Esophagus (tissue), 2 donors: ENCODE results near the gene RAB31. TPM values are rescaled to one million over a fixed set of nuclear protein-coding genes. Genes with fewer than 3 reads are reported as not detected.

Experiments used
- H3K27ac ChIP-seq, 2 donors: one replicate each; pipeline ENCODE4 v1.5.1; 2013; ENCODE audit warnings: low read depth in 2 of 2, mild to moderate bottlenecking in 2 of 2, inconsistent platforms in 1 of 2, low read length in 1 of 2, moderate library complexity in 1 of 2
- H3K27me3 ChIP-seq, 2 donors: one replicate each; pipeline ENCODE4 v1.6.1; 2013; ENCODE audit warnings: low read length in 2 of 2, control low read depth in 1 of 2, mild to moderate bottlenecking in 1 of 2; ENCODE audit not compliant: insufficient read depth in 2 of 2, control insufficient read depth in 1 of 2
- H3K36me3 ChIP-seq, 2 donors: one replicate each; pipeline ENCODE4 v1.6.1; 2013; ENCODE audit warnings: low read length in 1 of 2; ENCODE audit not compliant: control insufficient read depth in 2 of 2, insufficient read depth in 2 of 2
- H3K4me1 ChIP-seq, 2 donors: one replicate each; pipeline ENCODE4 v1.6.1; 2013; ENCODE audit warnings: low read length in 1 of 2; ENCODE audit not compliant: control insufficient read depth in 2 of 2, insufficient read depth in 2 of 2
- H3K4me3 ChIP-seq, 2 donors: one replicate each; pipeline ENCODE4 v1.5.1; 2013; ENCODE audit warnings: low read length in 2 of 2, mild to moderate bottlenecking in 2 of 2, low read depth in 1 of 2, moderate library complexity in 1 of 2
- H3K9me3 ChIP-seq, 2 donors: one replicate each; pipeline ENCODE4 v1.6.1; 2013; ENCODE audit warnings: mild to moderate bottlenecking in 2 of 2, low read depth in 1 of 2, low read length in 1 of 2, moderate library complexity in 1 of 2; ENCODE audit not compliant: control insufficient read depth in 2 of 2, insufficient read depth in 1 of 2
- WGBS, 2 donors: extraction: QIAGEN DNeasy Blood & Tissue Kit; methylation state at CpG; one replicate each; pipeline ENCODE4 v1.1.7; 2013; 5-methylcytosine and 5-hydroxymethylcytosine counted together
- polyA plus RNA-seq, 2 donors: library from polyadenylated mRNA; stranded (reverse); fragments of 200-250 nt; gene quantifications; one replicate each; pipeline ENCODE4 v1.2.3, GENCODE V29; 2013
- donor health status: healthy with polysubstance abuse.
- donor health status: Bipolar disorder and iron deficiency.

Gene RAB31
- polyA plus RNA-seq, 2 donors = 10.7 to 17.5 TPM

DNA sequence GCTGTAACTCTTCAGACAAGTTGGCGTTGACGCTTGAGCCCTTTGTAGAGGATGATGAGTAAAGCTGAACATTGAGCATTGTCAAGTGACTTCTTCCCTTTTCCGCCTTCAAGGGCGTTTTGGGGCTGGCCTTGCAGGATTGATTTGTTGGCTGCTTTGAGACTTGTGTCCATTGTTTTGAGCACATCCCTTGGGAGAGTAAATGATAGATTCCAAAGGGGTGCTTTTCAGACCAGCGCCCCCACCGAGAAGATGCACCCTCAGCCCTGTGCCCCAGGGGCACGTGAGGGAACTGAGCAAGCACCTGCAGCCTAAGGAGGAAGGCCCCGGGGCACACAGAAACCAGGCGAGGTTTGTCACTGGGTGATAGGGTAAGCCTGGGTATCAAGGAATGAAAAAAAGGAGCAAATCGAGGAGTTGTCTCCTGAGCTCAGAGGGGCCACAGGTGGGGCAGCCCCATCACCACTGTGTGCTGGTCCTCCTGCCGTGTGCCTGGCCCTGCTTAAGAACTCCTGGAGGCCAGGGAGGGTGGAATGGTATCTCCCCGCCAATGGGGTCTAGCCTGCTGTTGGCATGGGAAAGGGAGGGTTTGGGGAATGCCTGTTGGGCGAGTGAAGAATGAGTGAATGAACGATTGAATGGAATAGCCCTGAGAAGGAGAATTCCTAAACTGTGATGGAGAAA, 64.0 kb downstream of the RAB31 start:
- Histone ChIP-seq H3K4me1 (peaks cover 0 to 5% of the 10 kb centered on the region in 2 donors), H3K27ac (no peak overlapping the region), H3K27me3 (no peaks in the 10 kb centered on the region), H3K9me3 (no peaks in the 10 kb centered on the region), H3K4me3 (no peak overlapping the region), H3K36me3 (no peaks in the 10 kb centered on the region)
- 83 to 88% methylated on average over 14 of the region's 14 CpGs for WGBS, 2 donors

- WGBS, 2 donors = 84 to 92% methylated on average over 13 of the region's 13 CpGs
- H3K27ac ChIP-seq = no peak overlapping the region
- peaks cover 0 to 5% of the 10 kb centered on the region in 2 donors for H3K4me1 ChIP-seq
- no peak overlapping the region for H3K4me3 ChIP-seq
- no peaks in the 10 kb centered on the region for H3K27me3 ChIP-seq
- no peaks in the 10 kb centered on the region for H3K36me3 ChIP-seq
- no peaks in the 10 kb centered on the region for H3K9me3 ChIP-seq
These were observed 65.0 kb downstream of the RAB31 start for GRCh38 chr18:9772847-9773677.

- Histone ChIP-seq H3K4me3 (no peak overlapping the region), H3K27ac (peak overlapping the region; percentile 4 to 10), H3K36me3 (no peaks in the 10 kb centered on the region), H3K9me3 (no peaks in the 10 kb centered on the region), H3K27me3 (no peaks in the 10 kb centered on the region), H3K4me1 (peaks cover 0 to 5% of the 10 kb centered on the region in 2 donors)
- 55 to 73% methylated on average over 5 of the region's 5 CpGs for WGBS, 2 donors
These were observed 66.0 kb downstream of the RAB31 start for GRCh38 chr18:9774150-9774549.

GRCh38 chr18:9775178-9775577, 67.1 kb downstream of the RAB31 start:
- Histone ChIP-seq H3K4me1 (peaks cover 0 to 5% of the 10 kb centered on the region in 2 donors), H3K27ac (peak overlapping the region in 1 of 2 donors; percentile 4), H3K36me3 (no peaks in the 10 kb centered on the region), H3K4me3 (no peak overlapping the region), H3K27me3 (no peaks in the 10 kb centered on the region), H3K9me3 (no peaks in the 10 kb centered on the region)
- 81 to 84% methylated on average over 10 of the region's 10 CpGs for WGBS, 2 donors

DNA sequence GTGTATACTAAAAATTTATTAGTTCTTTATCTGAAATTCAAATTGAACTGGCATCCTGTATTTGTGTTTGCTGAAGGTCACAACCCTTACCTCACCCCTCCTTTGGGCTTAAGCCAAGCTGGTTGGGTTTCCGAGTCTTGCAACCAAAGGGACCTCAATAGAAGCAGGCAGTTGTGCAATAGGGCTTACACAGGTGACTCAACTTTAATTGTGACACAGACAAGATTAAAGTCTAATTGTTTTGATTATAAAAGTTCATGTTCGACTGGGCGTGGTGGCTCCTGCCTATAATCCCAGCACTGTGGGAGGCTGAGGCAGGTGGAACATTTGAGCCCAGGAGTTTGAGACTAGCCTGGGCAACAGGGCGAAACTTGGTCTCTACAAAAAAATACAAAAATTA, 71.5 kb downstream of the RAB31 start:
- peaks cover 0 to 4% of the 10 kb centered on the region in 2 donors for H3K4me1 ChIP-seq
- no peak overlapping the region for H3K4me3 ChIP-seq
- H3K27ac ChIP-seq = peak overlapping the region; percentile 74 to 78
- H3K9me3 ChIP-seq = no peaks in the 10 kb centered on the region
- no peaks in the 10 kb centered on the region for H3K36me3 ChIP-seq
- H3K27me3 ChIP-seq = no peaks in the 10 kb centered on the region
- 44 to 52% methylated on average over 4 of the region's 4 CpGs for WGBS, 2 donors

- H3K27me3 ChIP-seq = no peaks in the 10 kb centered on the region
- peaks cover 0 to 4% of the 10 kb centered on the region in 2 donors for H3K4me1 ChIP-seq
- H3K27ac ChIP-seq = peak overlapping the region; percentile 52 to 82
- no peaks in the 10 kb centered on the region for H3K9me3 ChIP-seq
- WGBS, 2 donors = 86 to 87% methylated on average over 11 of the region's 11 CpGs
- no peak overlapping the region for H3K4me3 ChIP-seq
- H3K36me3 ChIP-seq = no peaks in the 10 kb centered on the region
These were observed 74.2 kb downstream of the RAB31 start for GRCh38 chr18:9782073-9782857.

GRCh38 chr18:9786631-9787030, 78.5 kb downstream of the RAB31 start:
- Histone ChIP-seq H3K27me3 (no peaks in the 10 kb centered on the region), H3K4me3 (no peak overlapping the region), H3K4me1 (peaks cover 0 to 7% of the 10 kb centered on the region in 2 donors), H3K9me3 (no peaks in the 10 kb centered on the region), H3K27ac (no peak overlapping the region), H3K36me3 (no peaks in the 10 kb centered on the region)
- 91 to 94% methylated on average over 3 of the region's 3 CpGs for WGBS, 2 donors

DNA sequence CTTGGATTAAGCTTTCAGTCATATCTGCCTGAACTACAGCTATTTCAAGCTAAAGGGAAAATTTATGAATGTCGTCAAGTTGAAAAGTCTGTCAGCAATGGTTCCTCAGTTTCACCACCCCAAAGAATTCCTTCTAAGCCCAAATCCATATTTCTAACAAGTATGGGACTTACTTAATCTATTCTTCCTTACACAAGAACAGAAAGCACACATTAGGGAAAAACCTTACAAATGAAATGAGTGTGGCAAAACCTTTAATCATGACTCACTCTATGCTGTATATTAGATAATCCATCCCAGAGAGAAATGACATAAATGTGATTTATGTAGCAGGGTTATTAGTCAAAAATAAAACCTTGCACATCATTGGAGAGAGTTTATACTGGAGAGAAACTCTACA, 78.9 kb downstream of the RAB31 start:
- H3K27ac ChIP-seq = peak overlapping the region in 1 of 2 donors; percentile 21
- H3K4me3 ChIP-seq = no peak overlapping the region
- no peaks in the 10 kb centered on the region for H3K36me3 ChIP-seq
- WGBS, 2 donors = 69 to 82% methylated on average over 1 of the region's 1 CpG
- no peaks in the 10 kb centered on the region for H3K27me3 ChIP-seq
- H3K4me1 ChIP-seq = peaks cover 0 to 4% of the 10 kb centered on the region in 2 donors
- H3K9me3 ChIP-seq = no peaks in the 10 kb centered on the region

DNA sequence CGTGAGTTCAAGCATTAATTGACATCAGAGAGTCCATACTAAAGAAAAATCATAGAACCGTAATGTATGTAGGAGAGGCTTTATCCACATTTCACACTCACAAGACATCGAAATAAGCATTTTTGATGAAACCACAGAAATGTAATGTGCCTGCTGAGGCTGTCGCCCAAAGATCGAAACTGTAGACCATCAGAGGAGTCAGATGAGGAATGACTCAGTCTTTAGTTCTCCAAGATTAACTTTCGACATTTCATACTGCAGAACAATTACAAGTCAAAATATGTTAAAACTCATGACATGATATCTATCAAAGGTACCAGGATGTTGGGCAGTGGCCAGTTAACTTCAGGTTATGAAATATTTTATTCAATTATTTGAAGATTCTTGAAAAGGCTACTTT, 79.6 kb downstream of the RAB31 start:
- no peaks in the 10 kb centered on the region for H3K27me3 ChIP-seq
- no peaks in the 10 kb centered on the region for H3K36me3 ChIP-seq
- no peak overlapping the region for H3K4me3 ChIP-seq
- no peaks in the 10 kb centered on the region for H3K9me3 ChIP-seq
- peaks cover 0 to 2% of the 10 kb centered on the region in 2 donors for H3K4me1 ChIP-seq
- 75 to 79% methylated on average over 6 of the region's 6 CpGs for WGBS, 2 donors
- peak overlapping the region in 1 of 2 donors; percentile 21 for H3K27ac ChIP-seq
